ENCODE measurements around the gene INPP5A. TPM values are rescaled to one million over a fixed set of nuclear protein-coding genes. Genes with fewer than 3 reads are reported as not detected.
"Not testable (repeated sequence)": the region's sequence is repeated elsewhere in the genome, so short reads cannot be mapped to it uniquely, and the experiment has no call there.

Gene INPP5A
- total and polyA plus RNA-seq, 2 donors (not counting 1 experiment from before 2014, with no cell fraction given), result 9.3 to 87.8 TPM

DNA sequence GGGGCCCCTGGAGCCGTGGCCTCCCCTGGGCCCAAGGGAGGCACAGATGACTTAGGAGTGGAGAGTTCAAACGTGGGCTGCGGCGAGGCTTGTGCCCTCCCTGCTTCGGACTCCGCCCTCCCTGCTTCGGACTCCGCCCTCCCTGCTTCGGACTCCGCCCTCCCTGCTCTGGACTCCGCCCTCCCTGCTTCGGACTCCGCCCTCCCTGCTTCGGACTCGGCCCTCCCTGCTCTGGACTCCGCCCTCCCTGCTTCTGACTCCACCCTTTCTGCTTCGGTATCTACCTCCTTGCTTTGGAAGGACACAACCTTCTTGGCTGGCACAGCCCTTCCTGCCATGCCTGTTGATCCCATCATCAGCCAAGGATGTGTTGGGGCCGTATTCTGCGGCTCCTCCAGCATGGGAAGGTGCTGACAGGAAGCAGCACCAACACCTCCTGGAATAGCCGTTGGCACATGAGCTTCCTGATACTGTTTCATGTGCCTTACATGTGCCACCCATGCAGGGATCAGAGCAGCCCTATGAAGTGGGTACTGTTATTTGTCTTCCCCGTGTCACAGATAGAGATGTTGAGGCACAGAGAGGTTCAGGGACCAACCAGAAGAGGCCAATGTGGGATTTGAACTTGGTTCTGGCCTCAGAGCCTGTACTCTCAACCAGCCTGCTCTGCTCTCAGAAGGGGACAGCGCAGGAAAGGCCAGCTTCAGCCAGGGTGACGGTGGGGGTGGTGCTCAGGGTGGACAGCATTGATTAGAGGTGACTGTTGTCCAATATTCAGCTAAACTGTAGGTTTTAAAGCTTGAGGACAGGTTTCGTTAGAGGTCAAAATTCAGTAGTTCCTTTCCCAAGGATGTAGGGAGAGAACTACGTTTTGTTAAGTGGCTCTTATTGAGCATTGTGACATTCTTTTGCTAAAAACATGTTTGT is 133.9 kb downstream of the INPP5A start:
- intact Hi-C loops (cut with micrococcal nuclease), result no loop called here

GRCh38 chr10:132673746-132674145 is 136.2 kb downstream of the INPP5A start:
- H3K27me3 ChIP-seq (replicated peaks in 1 of 4; ENCODE audit: control extremely low read depth in 1 of 4, control insufficient read depth in 3 of 4, insufficient read depth in 4 of 4, low read length in 3 of 4); H3K4me2 ChIP-seq (replicated peaks; ENCODE audit: low read depth, low read length, poor library complexity, severe bottlenecking); H3K4me3 Mint-ChIP-seq; H3K4me1 Mint-ChIP-seq; H3K9me3 ChIP-seq (ENCODE audit: control extremely low read depth in 1 of 3, control insufficient read depth in 2 of 3, insufficient read depth in 1 of 3, low read length in 2 of 3); H3K9ac ChIP-seq (ENCODE audit: low read length); H3K27me3 Mint-ChIP-seq; intact Hi-C loops (cut with micrococcal nuclease); CTCF ChIA-PET; H2AFZ ChIP-seq (ENCODE audit: insufficient read depth, low read depth, low read length, poor library complexity, severe bottlenecking); DNase-seq; H3K27ac ChIP-seq (ENCODE audit: low read length in 2 of 2); H3K9me3 Mint-ChIP-seq (ENCODE audit: insufficient read depth); POLR2A ChIA-PET; H3K36me3 ChIP-seq (replicated peaks in 1 of 2; ENCODE audit: control extremely low read depth in 1 of 2, control insufficient read depth in 1 of 2, extremely low read depth in 1 of 2, insufficient read depth in 2 of 2, low read length in 1 of 2); H3K27ac Mint-ChIP-seq; ATAC-seq (ENCODE audit: low read depth); H3K4me1 ChIP-seq (ENCODE audit: control insufficient read depth in 2 of 2, insufficient read depth in 2 of 2, low read length in 2 of 2); H3K4me3 ChIP-seq (ENCODE audit: control extremely low read depth in 1 of 5, extremely low read depth in 1 of 5, insufficient read depth in 1 of 5, low read depth in 2 of 5, low read length in 4 of 5): not testable (repeated sequence)
- WGBS (ENCODE audit: insufficient coverage), result 100% methylated on average over 4 of the region's 4 CpGs
- Histone ChIP-seq H3K79me2 (ENCODE audit: control insufficient read depth, insufficient read depth, low read length) (peaks cover 26% of the 10 kb centered on the region), H4K20me1 (ENCODE audit: control insufficient read depth, insufficient read depth, low read length, poor library complexity, severe bottlenecking) (peaks cover 33% of the 10 kb centered on the region)

More for the DNA sequence above, 133.9 kb downstream of the INPP5A start:
- no peak overlapping the region for H3K27ac ChIP-seq (ENCODE audit: low read length in 2 of 2)
- DNase-seq (no peak), ATAC-seq (ENCODE audit: low read depth) (no peak)
- H3K79me2 ChIP-seq (ENCODE audit: control insufficient read depth, insufficient read depth, low read length), result peaks cover 16% of the 10 kb centered on the region
- H3K9me3 ChIP-seq (ENCODE audit: control extremely low read depth in 1 of 3, control insufficient read depth in 2 of 3, insufficient read depth in 1 of 3, low read length in 2 of 3), result peaks cover 0 to 8% (median 0%) of the 10 kb centered on the region in 3 donors
- CTCF ChIA-PET, result no interaction called here
- Mint-ChIP-seq H3K9me3 (ENCODE audit: insufficient read depth) (no peaks in the 10 kb centered on the region), H3K4me3 (no peak overlapping the region), H3K4me1 (peaks cover 4% of the 10 kb centered on the region), H3K27me3 (no peaks in the 10 kb centered on the region), H3K27ac (no peak overlapping the region)
- H3K36me3 ChIP-seq (replicated peaks in 1 of 2; ENCODE audit: control extremely low read depth in 1 of 2, control insufficient read depth in 1 of 2, extremely low read depth in 1 of 2, insufficient read depth in 2 of 2, low read length in 1 of 2), result peaks cover 0 to 2% of the 10 kb centered on the region in 2 experiments
- H3K27me3 ChIP-seq (replicated peaks in 1 of 4; ENCODE audit: control extremely low read depth in 1 of 4, control insufficient read depth in 3 of 4, insufficient read depth in 4 of 4, low read length in 3 of 4), result no peaks in the 10 kb centered on the region
- TF ChIP-seq EZH2 (IDR thresholded peaks at IDR 0.05; ENCODE audit: borderline replicate concordance, insufficient read depth, low read depth, low read length, poor library complexity, severe bottlenecking), result no peak
- no peak for TF ChIP-seq CTCF (IDR thresholded peaks at IDR 0.05)
- no peak overlapping the region for H3K9ac ChIP-seq (ENCODE audit: low read length)
- no peak overlapping the region for H3K4me3 ChIP-seq (ENCODE audit: control extremely low read depth in 1 of 5, extremely low read depth in 1 of 5, insufficient read depth in 1 of 5, low read depth in 2 of 5, low read length in 4 of 5)
- 94% methylated on average over 23 of the region's 25 CpGs for WGBS (ENCODE audit: insufficient coverage)
- H3K4me1 ChIP-seq (ENCODE audit: control insufficient read depth in 2 of 2, insufficient read depth in 2 of 2, low read length in 2 of 2), result no peaks in the 10 kb centered on the region
- H3K4me2 ChIP-seq (replicated peaks; ENCODE audit: low read depth, low read length, poor library complexity, severe bottlenecking), result no peak overlapping the region
- H4K20me1 ChIP-seq (ENCODE audit: control insufficient read depth, insufficient read depth, low read length, poor library complexity, severe bottlenecking), result peaks cover 20% of the 10 kb centered on the region
- H2AFZ ChIP-seq (ENCODE audit: insufficient read depth, low read depth, low read length, poor library complexity, severe bottlenecking), result no peak overlapping the region
- POLR2A ChIA-PET, result no interaction called here
